Transverse colon (tissue), 4 donors: ENCODE measurements around the gene MYDGF.

Experiments
- CTCF ChIP-seq, 5 experiments: fragments of 200-600 bp in 3 of 5; fragments of 450-650 bp in 2 of 5; sonication (generic) in 3 of 5; IDR thresholded peaks; 1 replicate in 2 of 5; 2 replicates in 3 of 5; pipeline ENCODE4 v1.5.1; 2016 to 2017; ENCODE audit warnings: antibody characterized with exemption in 5 of 5, inconsistent platforms in 3 of 5, mild to moderate bottlenecking in 2 of 5, moderate library complexity in 1 of 5
- EP300 ChIP-seq: sonication (generic); formaldehyde crosslinking; IDR thresholded peaks from one replicate; pipeline ENCODE4 v1.6.1; 2017; ENCODE audit warnings: antibody characterized with exemption, low read depth
- POLR2A ChIP-seq: fragments of 450-650 bp; IDR thresholded peaks from one replicate; pipeline ENCODE4 v1.6.1; 2016; ENCODE audit warnings: antibody characterized with exemption, mild to moderate bottlenecking, moderate library complexity
- POLR2AphosphoS5 ChIP-seq, 3 donors: sonication (generic); formaldehyde crosslinking; IDR thresholded peaks; one replicate each; pipeline ENCODE4 v1.6.1; 2016; ENCODE audit warnings: antibody characterized with exemption in 3 of 3

DNA sequence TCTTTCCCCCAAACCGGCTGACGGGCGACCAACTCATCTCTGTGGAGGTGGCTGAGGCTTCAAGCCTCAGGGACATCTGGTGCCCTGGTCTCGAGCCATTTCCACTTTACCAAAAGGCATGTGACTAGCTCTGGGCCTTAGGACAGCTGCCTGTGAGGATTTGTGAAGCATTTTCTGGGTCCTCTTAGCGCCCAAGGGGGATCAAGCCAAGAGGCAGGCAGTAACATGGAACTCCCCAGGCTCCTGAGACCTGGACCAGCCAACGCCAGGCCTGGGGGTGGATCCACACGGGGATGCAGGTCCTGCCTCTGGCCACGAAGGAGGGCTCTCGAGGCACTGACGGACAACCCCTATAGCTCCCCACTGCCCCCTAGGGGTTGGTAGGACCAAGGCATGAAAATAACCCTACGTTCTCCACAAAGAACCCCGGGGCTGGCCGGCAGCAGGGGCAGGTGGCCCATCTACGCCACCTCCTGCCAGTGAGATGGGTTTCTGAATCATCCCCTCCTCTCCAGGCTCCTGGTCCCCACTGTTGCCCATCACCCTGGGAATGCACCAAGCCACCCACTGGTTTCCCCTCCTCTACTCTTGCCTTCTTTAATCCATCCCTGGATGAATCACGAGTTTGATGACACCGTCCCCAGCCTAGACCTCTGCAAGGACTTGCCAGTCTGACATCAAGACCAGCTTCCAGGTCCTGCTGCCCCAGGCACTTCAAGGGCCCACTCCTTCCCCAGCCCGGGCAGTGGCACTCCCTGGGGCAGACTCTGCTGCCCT, 7.0 kb upstream of the MYDGF start:
- TF ChIP-seq CTCF (IDR thresholded peaks at IDR 0.05) (peak in 4 of 5 experiments; percentile 37 to 54 (median 48)), POLR2AphosphoS5 (IDR thresholded peaks at IDR 0.05) (no peak), POLR2A (no peak), EP300 (no peak)
